ENCODE results near the gene BRSK1.
A peak's percentile ranks its signal among the peaks of the same experiment; 100 is the strongest.

The BRSK1 gene

DNA sequence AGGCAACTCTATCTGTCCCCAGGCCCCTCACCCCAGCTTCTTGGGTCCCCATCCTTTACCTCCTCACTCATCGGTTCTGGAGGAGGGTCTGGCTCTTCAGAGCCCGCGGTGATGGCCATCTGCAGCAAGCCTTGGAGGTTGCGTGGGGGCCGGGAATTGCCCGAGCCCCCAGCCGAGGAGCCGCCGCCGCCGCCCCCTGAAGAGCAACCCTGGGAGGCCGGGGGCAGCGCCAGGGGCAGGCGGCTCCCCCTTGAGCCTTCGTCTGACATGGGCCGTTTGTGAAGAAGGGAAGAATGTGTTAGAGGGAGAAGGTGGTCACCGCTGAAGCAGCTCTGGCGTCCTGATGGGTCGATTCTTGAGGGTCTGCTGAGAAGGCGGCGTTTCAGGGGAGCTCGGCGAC is 4.5 kb upstream of the BRSK1 start:
- no peaks in the 10 kb centered on the region for H4K20me1 ChIP-seq (ENCODE audit: insufficient read depth, low read length)
- peaks cover 35% of the 10 kb centered on the region for H3K79me2 ChIP-seq (ENCODE audit: low read length)
- DNase-seq: no peak
- H3K36me3 ChIP-seq (replicated peaks; ENCODE audit: insufficient read depth, low read length): no peaks in the 10 kb centered on the region
- H3K27ac ChIP-seq (ENCODE audit: low read length): peak overlapping the region; percentile 89
- H3K4me3 ChIP-seq (ENCODE audit: low read length): peak overlapping the region; percentile 100
- 0 out of 2 replicates have a peak overlapping the region, but pooled peaks have one; percentile 60 for H2AFZ ChIP-seq (ENCODE audit: low read length)
- no peaks in the 10 kb centered on the region for H3K9me3 ChIP-seq (replicated peaks; ENCODE audit: insufficient read depth, low read length)
- peaks cover 51% of the 10 kb centered on the region for H3K4me1 ChIP-seq (ENCODE audit: low read length)
- H3K27me3 ChIP-seq (replicated peaks; ENCODE audit: insufficient read depth, low read length): no peaks in the 10 kb centered on the region
- no peaks in the 10 kb centered on the region for H3K9me2 ChIP-seq (replicated peaks; ENCODE audit: insufficient read depth, low read length)
- H3F3A ChIP-seq (ENCODE audit: insufficient read depth, low read length): peaks cover 34% of the 10 kb centered on the region
- no peak for TF ChIP-seq EZH2phosphoT487 (IDR thresholded peaks at IDR 0.05; ENCODE audit: low read length)
- TF ChIP-seq EZH2 (optimal IDR thresholded peaks at IDR 0.05; ENCODE audit: low read depth, low read length): no peak
- no peak for TF ChIP-seq CTCF (IDR thresholded peaks at IDR 0.05; ENCODE audit: low read length)
- peak overlapping the region; percentile 87 for H3K9ac ChIP-seq (ENCODE audit: low read length)
- peak overlapping the region; percentile 97 for H3K4me2 ChIP-seq (ENCODE audit: low read depth, low read length)

- peak within 1 kb of the TSS; percentile 87 for H3K9ac ChIP-seq (ENCODE audit: low read length)
- peak within 1 kb of the TSS; percentile 97 for H3K4me2 ChIP-seq (ENCODE audit: low read depth, low read length)
- no peaks in the 10 kb centered on the region for H3K9me3 ChIP-seq (replicated peaks; ENCODE audit: insufficient read depth, low read length)
- H3F3A ChIP-seq (ENCODE audit: insufficient read depth, low read length): peaks cover 34% of the 10 kb centered on the region
- peak; percentile 98 for DNase-seq
- H4K20me1 ChIP-seq (ENCODE audit: insufficient read depth, low read length): no peaks in the 10 kb centered on the region
- peak within 1 kb of the TSS; percentile 89 for H3K27ac ChIP-seq (ENCODE audit: low read length)
- H3K79me2 ChIP-seq (ENCODE audit: low read length): peaks cover 28% of the 10 kb centered on the region
- no peak for TF ChIP-seq CTCF (IDR thresholded peaks at IDR 0.05; ENCODE audit: low read length)
- no peak for TF ChIP-seq EZH2 (optimal IDR thresholded peaks at IDR 0.05; ENCODE audit: low read depth, low read length)
- no peak for TF ChIP-seq EZH2phosphoT487 (IDR thresholded peaks at IDR 0.05; ENCODE audit: low read length)
- H3K4me3 ChIP-seq (ENCODE audit: low read length): peak within 1 kb of the TSS; percentile 100
- peaks cover 50% of the 10 kb centered on the region for H3K4me1 ChIP-seq (ENCODE audit: low read length)
- peak within 1 kb of the TSS; percentile 88 for H2AFZ ChIP-seq (ENCODE audit: low read length)
- no peaks in the 10 kb centered on the region for H3K27me3 ChIP-seq (replicated peaks; ENCODE audit: insufficient read depth, low read length)
- no peaks in the 10 kb centered on the region for H3K9me2 ChIP-seq (replicated peaks; ENCODE audit: insufficient read depth, low read length)
- H3K36me3 ChIP-seq (replicated peaks; ENCODE audit: insufficient read depth, low read length): no peaks in the 10 kb centered on the region
Measured at GRCh38 chr19:55279770-55280643, 3.8 kb upstream of the BRSK1 start, which contains the start of gene HSPBP1. TSS of gene HSPBP1 (minus strand) at chr19:55280110. CDS start at chr19:55279608, 502 bp downstream.

DNA sequence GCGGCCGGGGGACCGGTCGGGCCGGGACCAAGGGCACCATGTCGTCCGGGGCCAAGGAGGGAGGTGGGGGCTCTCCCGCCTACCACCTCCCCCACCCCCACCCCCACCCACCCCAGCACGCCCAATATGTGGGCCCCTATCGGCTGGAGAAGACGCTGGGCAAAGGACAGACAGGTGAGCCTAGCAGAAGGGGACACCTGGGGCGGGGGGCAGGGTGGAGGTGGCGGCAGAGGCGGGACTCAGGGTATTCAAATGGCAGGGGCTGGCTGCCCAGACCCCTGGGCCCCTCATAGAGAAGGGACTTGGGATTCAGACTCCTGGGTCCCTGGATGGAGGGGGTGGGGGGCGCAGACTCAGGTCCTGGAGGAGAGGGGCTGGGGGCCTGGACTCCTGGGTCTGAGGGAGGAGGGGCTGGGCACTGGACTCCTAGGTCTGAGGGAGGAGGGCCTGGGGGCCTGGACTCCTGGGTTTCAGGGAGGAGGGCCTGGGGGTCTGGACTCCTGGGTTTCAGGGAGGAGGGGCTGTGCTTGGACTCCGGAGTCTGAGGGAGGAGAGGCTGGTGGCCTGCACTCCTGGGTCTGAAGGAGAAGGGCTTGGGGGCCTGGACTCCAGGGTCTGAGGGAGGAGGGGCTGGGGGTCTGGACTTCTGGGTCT is 735 bp downstream of the BRSK1 start:
- Histone ChIP-seq H3K36me3 (replicated peaks; ENCODE audit: insufficient read depth, low read length) (no peaks in the 10 kb centered on the region), H3K4me3 (ENCODE audit: low read length) (no peak overlapping the region), H3K4me1 (ENCODE audit: low read length) (peaks cover 21% of the 10 kb centered on the region), H3K27me3 (replicated peaks; ENCODE audit: insufficient read depth, low read length) (no peaks in the 10 kb centered on the region), H3F3A (ENCODE audit: insufficient read depth, low read length) (peaks cover 9% of the 10 kb centered on the region), H3K79me2 (ENCODE audit: low read length) (peaks cover 3% of the 10 kb centered on the region), H4K20me1 (ENCODE audit: insufficient read depth, low read length) (no peaks in the 10 kb centered on the region), H3K9ac (ENCODE audit: low read length) (no peak overlapping the region), H3K9me2 (replicated peaks; ENCODE audit: insufficient read depth, low read length) (no peaks in the 10 kb centered on the region), H3K27ac (ENCODE audit: low read length) (no peak overlapping the region), H3K4me2 (ENCODE audit: low read depth, low read length) (no peak overlapping the region), H3K9me3 (replicated peaks; ENCODE audit: insufficient read depth, low read length) (no peaks in the 10 kb centered on the region), H2AFZ (ENCODE audit: low read length) (no peak overlapping the region)
- no peak for DNase-seq
- TF ChIP-seq EZH2phosphoT487 (IDR thresholded peaks at IDR 0.05; ENCODE audit: low read length) (no peak), EZH2 (optimal IDR thresholded peaks at IDR 0.05; ENCODE audit: low read depth, low read length) (no peak), CTCF (IDR thresholded peaks at IDR 0.05; ENCODE audit: low read length) (no peak)

All from MM.1S (cell line).